GM18873 (cell line): ENCODE data around the gene DNLZ.

ENCODE experiments used
- ATAC-seq: cut with Tn5 transposase; IDR thresholded peaks from one replicate; pipeline ENCODE4 v1.9.1; 2021; ENCODE audit warnings: mild to moderate bottlenecking, moderate library complexity, moderate number of reproducible peaks; ENCODE audit not compliant: unreplicated experiment, low FRiP score

Gene DNLZ

DNA sequence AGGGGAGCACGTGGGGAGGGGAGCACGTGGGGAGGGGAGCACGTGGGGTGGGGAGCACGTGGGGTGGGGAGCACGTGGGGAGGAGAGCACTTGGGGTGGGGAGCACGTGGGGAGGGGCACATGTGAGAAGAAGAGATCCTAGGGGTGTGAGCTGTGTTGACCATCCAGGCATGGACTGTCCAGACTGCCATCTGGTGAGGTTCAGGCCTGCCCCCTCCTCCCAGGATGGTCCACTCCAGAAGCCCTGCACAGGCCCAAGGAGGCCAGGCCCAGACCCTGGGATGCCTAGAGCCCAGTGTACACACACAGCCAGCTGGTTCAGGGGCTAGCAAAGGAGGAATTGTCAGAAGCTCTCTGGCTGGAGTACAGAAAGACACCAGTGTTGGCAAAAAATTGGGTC lies 34.1 kb upstream of the DNLZ start:
- ATAC-seq = no peak

DNA sequence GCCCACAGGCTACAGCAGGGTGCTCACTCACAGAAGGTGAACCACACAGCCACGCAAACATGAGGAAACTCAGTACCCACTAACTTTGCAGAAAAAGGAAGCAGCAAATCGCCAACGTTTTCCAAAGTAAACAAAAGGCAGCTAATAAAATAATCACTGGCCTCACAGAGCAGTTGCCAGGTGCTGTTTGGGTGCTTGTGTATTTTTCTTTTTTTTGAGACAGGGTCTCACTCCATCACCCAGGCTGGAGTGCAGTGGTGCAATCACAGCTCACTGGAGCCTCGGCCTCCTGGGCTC lies 32.6 kb upstream of the DNLZ start:
- ATAC-seq = no peak

- no peak for ATAC-seq
These were observed 32.0 kb upstream of the DNLZ start for GRCh38 chr9:136395345-136396218.

GRCh38 chr9:136395020-136395340 lies 31.4 kb upstream of the DNLZ start:
- no peak for ATAC-seq

- no peak for ATAC-seq
These were observed 30.9 kb upstream of the DNLZ start for GRCh38 chr9:136394312-136395019.

- ATAC-seq = no peak
These were observed 30.0 kb upstream of the DNLZ start for GRCh38 chr9:136393531-136393930.

DNA sequence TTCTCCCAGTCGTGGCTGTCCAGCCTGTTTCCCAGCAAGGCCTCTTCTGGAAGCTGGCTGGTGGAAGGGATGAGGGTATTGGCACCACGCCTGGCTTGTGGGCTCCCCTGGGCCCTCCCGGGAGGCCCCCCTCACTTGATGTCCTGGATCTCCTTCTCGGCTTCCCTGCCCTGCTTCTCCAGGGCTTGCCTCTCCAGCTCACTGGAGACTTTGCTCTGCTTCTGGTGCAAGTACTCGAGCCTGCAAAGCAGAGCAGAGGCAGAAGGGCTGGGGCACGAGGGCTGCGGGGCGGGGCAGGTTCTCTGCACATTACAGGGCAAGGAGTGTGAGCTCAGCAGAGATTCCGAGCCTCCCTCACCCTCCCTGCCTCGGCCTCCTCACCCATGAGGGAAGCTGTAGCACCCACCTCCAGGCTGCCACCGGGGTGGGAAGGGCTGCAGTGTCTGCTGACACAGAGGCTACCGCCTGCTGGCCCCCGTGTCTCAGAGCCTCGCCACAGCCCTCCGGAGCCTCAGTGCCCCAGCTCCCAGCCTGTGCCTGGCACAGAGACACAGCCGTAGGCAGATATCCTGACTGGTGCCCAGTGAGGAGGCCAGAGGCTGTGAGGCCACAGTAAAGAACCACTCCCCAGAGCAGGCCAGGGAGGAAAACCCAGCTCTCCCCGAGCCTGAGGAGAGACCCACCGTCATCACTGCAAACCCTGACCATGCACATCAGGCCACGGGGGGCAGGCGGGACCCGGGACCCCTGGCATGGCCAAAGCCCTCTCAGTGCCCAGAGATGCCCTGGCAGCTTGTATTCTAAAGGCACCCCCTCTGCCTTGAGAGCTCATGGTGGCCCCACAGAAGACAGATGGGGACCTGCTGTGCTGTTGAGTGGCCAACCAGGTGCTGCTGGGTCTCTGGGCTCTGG lies 29.2 kb upstream of the DNLZ start:
- ATAC-seq = no peak

DNA sequence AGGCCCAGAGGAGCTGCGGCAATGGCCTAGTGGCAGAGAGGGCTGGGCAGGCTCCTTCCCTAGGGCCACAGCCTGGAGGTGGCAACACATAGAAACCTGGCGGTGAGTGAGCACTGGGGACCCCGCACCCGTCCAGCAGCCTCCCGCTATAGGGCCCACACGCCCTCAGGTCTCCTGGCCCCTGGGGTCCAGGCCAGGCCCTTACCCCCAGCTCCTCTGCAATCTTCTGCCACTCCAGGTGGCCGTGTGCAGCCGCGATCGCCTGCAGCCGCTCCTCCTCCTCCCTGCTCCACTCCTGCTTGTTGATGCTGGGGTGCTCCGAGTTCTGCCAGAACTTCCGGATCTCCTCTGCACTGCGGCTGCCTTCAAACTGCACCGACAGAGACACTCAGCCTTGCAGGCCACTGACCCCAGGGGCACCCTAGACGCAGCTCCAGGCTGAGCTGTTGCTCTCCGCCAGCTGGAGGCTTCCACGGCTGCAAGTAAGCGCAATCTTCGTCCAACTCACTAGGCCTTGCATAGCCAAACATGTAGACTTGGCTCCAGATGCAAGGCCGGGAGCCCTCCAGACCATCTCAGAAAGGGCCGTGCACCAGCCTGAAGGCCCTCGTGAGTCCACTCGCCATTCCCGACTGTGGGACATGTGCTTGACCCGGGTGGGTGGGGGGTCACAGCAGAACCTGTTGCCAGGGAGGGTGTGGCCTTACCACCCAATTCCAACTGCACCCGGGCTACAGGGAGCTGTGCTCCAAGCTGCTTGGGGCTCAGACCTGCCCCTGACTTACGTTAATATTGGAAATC lies 28.4 kb upstream of the DNLZ start:
- ATAC-seq = no peak

DNA sequence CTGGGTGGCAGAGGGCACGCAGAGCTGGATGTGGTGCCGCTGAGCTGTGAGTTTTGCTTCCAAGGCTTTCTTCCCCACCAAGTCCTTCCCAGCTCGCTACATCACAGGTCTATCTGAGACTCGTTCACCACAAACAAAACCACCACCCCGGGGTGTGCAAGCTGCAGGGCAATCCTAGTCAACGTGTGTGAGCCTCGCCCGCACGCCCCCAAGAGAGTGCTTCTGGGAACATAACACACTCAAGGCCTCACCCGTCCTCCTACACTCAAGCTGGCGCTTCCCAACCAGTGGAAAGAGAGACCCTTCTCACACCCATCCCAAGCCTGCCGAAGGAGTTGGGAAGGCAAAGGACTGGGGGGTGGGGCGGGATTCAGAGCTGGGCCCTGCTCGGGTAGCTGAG lies 25.9 kb upstream of the DNLZ start:
- no peak for ATAC-seq

DNA sequence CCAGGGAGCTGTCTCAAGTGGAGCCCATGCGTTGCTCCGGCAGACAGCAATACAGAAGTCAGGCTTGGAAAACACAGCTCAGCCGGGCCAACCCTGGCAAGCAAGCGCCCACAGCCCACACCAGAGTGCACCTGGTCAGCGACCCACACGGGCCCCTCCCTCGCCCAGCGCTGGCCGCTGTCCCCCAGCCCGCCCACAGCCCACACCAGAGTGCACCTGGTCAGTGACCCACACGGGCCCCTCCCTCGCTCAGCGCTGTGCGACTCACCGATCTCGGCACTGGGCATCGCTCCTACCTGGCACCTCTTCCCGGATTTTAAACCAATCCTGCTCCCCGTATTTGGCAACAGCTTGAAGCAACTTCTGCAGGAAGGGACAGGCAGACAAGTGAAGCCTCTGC lies 23.7 kb upstream of the DNLZ start:
- no peak for ATAC-seq

GRCh38 chr9:136386018-136386417 lies 22.5 kb upstream of the DNLZ start:
- ATAC-seq = no peak

- no peak for ATAC-seq
These were observed 21.5 kb upstream of the DNLZ start for GRCh38 chr9:136385015-136385414.

- ATAC-seq = no peak
These were observed 19.9 kb upstream of the DNLZ start for GRCh38 chr9:136383436-136383835.

DNA sequence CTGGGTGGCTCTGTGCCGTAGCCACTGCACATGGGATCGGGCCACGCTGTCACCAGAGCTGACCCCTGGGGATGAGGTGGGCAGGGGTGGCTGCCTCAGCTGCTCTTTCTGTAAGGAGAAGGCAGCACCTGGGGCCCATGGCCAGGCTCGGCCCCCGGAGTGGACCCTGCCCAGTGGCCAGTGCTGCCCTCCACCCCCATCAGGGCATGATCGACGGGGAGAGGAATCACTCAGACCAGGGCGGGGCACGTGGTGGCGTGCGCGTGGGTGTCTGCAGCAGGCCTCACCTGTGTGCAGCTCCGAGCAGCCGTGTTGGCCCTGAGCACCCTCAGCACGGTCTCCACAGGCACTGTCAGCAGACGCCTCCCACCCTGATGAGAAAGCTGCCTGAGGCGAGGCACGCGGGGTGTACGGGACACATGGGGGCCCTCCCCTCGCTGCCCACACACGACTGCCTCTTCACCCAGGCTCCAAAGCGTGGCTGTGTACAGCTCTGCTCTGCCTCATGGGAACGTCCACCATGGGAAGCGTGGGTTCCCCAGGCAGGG lies 18.5 kb upstream of the DNLZ start:
- ATAC-seq = no peak

DNA sequence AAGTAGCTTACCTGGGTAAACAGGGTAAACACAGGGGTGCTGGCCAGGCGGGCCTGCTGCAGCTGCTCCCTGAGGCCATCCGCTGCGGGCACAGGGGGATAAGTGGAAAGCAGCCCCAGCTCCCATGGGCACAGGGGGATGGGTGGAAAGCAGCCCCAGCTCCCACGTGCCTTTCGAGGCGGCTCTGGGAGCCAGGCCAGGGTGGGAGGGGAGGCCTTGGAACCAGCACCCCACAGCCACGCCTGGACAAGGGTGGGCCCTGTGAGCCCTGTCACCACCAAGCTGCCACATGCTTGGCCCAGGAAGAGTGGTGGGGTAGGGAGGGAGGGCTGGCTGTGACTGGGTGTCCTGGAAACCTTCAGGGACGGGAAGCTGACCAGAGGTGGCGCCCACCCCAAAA lies 17.8 kb upstream of the DNLZ start:
- no peak for ATAC-seq

- ATAC-seq = no peak
These were observed 16.8 kb upstream of the DNLZ start for GRCh38 chr9:136380381-136380780.

DNA sequence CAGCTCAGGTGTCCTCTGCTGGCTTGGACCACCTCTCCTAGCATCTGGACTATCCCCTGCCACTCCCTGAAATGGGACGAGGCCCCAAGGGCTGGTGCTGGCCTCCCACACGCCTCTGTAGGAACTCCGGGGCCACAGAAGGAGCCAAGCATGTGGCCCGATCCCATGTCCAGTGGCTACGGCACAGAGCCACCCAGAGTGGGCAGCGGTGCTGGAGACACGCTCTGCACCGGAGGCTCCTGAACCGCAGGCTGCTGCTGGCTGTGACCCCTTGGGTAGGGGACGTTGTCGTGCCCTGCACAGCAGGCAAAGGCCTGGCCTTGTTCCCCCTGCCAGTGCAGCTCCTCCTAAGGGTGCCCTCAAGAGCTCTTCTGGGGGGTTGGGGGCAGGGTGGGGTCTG lies 16.3 kb upstream of the DNLZ start:
- no peak for ATAC-seq

GRCh38 chr9:136379401-136379800 lies 15.9 kb upstream of the DNLZ start:
- ATAC-seq = no peak

GRCh38 chr9:136379003-136379287 lies 15.4 kb upstream of the DNLZ start:
- no peak for ATAC-seq

DNA sequence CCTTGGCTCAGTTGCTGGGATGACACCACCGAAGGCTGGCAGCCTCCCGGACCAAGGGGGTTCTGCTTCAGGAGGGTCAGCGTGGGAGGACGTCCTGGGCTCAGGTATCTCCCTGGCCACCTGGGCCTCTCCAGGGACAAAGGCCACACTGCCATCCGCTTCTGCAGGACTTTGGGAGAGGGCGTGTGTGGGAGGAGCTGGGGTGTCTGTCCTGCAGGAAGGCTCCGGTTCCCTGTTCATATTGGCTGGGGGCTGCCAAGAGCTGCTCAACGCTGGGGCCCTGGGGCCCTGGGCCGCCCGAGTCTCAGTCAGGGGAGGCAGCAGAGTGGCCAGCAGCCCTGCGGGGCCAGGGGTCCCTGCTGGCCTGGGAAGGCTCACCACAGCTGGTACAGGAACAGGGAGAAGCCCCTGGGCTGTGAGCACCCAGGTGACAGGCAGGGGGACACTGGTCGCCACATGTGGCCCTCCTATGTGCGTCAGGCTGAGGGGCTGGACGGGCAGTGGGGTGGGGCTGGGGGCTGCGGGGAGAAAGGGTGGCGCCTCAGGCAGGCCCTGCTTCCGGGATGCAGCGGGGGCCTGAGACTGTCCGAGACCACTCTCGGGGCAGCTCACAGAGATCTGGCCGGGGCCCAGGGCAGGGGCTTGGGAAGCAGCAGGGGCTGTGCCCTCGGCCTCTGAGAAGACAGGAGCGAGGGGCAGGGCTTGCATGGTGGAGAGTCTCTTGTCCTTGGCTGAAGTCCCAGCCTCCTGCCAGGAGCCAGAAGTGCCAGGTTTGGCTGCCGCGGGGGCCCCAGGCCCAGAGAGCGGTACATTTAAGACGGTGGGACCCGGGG lies 14.8 kb upstream of the DNLZ start:
- ATAC-seq = no peak
